GM18517 (cell line): ENCODE measurements around the gene GPR35.

Experiments
- ATAC-seq: cut with Tn5 transposase; IDR thresholded peaks from one replicate; pipeline ENCODE4 v1.9.1; 2021; ENCODE audit warnings: mild to moderate bottlenecking, moderate library complexity; ENCODE audit not compliant: unreplicated experiment

The GPR35 gene

GRCh38 chr2:240624950-240625621 lies at the start of gene GPR35:
TSS of gene GPR35 (plus strand) at chr2:240625480. CDS start at chr2:240629953, 4,473 bp downstream.
- ATAC-seq, result no peak

- ATAC-seq, result no peak
Observed at GRCh38 chr2:240576036-240576435, 49.2 kb upstream of the GPR35 start.

GRCh38 chr2:240576436-240577205 lies 48.7 kb upstream of the GPR35 start:
- no peak for ATAC-seq

GRCh38 chr2:240577281-240578109 lies 47.8 kb upstream of the GPR35 start:
- ATAC-seq, result no peak

GRCh38 chr2:240578110-240578450 lies 47.2 kb upstream of the GPR35 start:
- ATAC-seq, result no peak

- ATAC-seq, result no peak
Observed at GRCh38 chr2:240578488-240578887, 46.8 kb upstream of the GPR35 start.

GRCh38 chr2:240579071-240579762 lies 46.1 kb upstream of the GPR35 start:
- ATAC-seq, result no peak

GRCh38 chr2:240579771-240580614 lies 45.3 kb upstream of the GPR35 start:
- no peak for ATAC-seq

GRCh38 chr2:240581811-240582210 lies 43.5 kb upstream of the GPR35 start:
- no peak for ATAC-seq

- no peak for ATAC-seq
Observed at GRCh38 chr2:240582781-240583180, 42.5 kb upstream of the GPR35 start.

- no peak for ATAC-seq
Observed at GRCh38 chr2:240583774-240584173, 41.5 kb upstream of the GPR35 start.

GRCh38 chr2:240584486-240585031 lies 40.7 kb upstream of the GPR35 start:
- ATAC-seq, result peak; percentile 65

- ATAC-seq, result peak; percentile 27
Observed at GRCh38 chr2:240585101-240585500, 40.2 kb upstream of the GPR35 start.

- ATAC-seq, result no peak
Observed at GRCh38 chr2:240585681-240586197, 39.5 kb upstream of the GPR35 start.

GRCh38 chr2:240586198-240586918 lies 38.9 kb upstream of the GPR35 start, which contains the start of gene CAPN10:
TSS of gene CAPN10 (plus strand) at chr2:240586734. CDS start at chr2:240586912, 178 bp downstream.
- ATAC-seq, result peak; percentile 59

GRCh38 chr2:240586919-240587800 lies 38.1 kb upstream of the GPR35 start:
- ATAC-seq, result peak; percentile 2

- ATAC-seq, result no peak
Observed at GRCh38 chr2:240588006-240588655, 37.1 kb upstream of the GPR35 start.
